Stimulated activated CD8-positive, alpha-beta memory T cell treated with anti-CD3 and anti-CD28 coated beads, Interleukin-4, amount 100 ng/mL, for 24 hours (primary cell): ENCODE results near the gene CADPS2.
"Not testable (repeated sequence)": the region's sequence is repeated elsewhere in the genome, so short reads cannot be mapped to it uniquely, and the experiment has no call there.

Source experiments
- DNase-seq: peaks from one replicate; pipeline ENCODE4 v3.0.0-alpha.2; 2020; ENCODE audit warnings: low read depth

The CADPS2 gene

DNA sequence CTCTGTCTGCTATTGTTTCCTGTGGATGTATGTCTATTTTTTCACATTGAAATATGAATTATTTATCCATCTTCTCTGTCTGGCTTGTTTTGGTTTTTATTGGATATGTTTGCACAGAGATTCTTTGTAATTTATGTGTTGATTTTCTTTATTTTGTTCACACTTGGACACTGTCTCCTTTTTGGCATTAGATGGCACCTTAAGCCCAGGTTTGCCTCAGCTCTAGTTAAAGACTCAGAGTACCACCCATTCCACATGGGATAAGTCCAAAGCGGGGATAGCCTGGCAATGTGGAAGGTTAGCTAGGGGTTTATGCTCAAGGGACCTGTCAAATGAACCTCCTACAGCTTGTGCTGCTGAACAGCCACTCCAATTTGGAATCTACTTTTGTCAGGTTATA is 595.8 kb downstream of the CADPS2 start:
- DNase-seq = no peak

DNA sequence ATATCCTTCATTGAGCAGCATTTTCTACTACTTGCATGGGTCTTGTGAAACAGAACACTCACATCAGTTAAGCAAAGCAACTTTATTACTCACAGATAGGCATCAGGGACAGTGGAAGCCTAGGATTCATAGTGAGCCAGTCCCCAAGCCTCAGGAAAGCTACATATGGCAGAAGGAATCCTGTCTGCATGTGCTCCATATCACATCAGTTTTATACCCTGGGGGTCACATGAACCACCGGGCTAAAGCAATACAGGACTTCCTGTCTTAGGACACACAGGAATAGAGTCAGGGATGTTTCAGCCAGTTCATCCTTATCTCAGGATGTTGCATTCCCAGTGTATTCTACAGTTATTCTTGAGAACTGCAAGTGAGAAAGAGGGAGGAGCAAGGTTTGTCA is 596.8 kb downstream of the CADPS2 start:
- DNase-seq = no peak

DNA sequence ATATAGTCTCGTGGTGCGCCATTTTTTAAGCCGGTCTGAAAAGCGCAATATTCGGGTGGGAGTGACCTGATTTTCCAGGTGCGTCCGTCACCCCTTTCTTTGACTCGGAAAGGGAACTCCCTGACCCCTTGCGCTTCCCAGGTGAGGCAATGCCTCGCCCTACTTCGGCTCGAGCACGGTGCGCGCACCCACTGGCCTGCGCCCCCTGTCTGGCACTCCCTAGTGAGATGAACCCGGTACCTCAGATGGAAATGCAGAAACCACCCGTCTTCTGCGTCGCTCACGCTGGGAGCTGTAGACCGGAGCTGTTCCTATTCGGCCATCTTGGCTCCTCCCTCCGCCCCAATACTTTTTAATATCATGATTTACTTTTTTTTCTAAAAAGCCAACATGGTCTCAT is 601.7 kb downstream of the CADPS2 start:
- DNase-seq = not testable (repeated sequence)

DNA sequence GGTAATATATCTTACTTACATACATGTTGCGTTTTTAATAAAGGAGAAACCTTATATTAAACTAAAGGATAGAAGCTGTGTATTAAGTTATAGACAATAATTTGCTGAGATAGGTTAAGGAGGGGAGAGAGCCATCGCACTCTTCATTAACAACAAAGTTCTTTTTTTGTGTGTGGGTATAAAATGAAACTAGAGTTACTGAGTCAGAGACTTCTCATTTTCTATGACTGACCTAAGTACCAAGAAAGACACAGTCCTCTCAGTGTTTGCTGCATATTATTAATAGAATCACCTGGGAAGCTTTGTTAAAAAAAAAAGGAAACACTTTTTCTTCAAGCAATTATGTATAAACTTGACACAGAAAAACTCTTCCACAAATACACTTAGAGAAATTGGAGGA is 613.1 kb downstream of the CADPS2 start:
- no peak for DNase-seq

DNA sequence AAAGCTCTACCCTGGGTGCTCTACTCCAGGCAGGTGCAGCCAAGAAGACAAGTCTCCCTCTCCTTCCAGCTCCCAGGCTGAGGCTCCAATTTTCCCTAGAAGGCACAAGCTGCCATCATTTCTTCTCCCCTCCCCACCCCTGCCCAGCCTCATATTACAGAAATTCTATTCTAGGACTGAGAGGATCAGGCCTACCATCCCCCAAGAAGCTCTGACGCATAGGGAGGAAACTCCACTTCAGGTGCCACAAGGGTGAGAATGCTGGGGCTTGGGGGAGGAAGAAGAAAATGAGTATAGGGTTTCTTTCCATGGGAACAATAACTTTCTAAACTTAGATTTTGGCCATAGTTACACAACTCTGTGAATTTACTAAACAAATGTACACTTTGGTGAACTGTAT is 617.0 kb downstream of the CADPS2 start:
- DNase-seq = no peak
